GM12864 (cell line): ENCODE data around the gene SLC7A9.

ENCODE experiments used
- DNase-seq: peaks from one replicate; pipeline ENCODE4 v3.0.0-alpha.2; 2011; ENCODE audit warnings: low read depth
- H3K4me3 ChIP-seq: 2 replicates; pipeline ENCODE4 v1.5.1; 2011; ENCODE audit warnings: mild to moderate bottlenecking, low read depth, low read length, control low read depth
- TF ChIP-seq, protein P1 (sequence below): IDR thresholded peaks from 2 replicates; pipeline ENCODE4 v1.5.1; 2011; ENCODE audit warnings: low read depth, mild to moderate bottlenecking, moderate library complexity, low read length, control low read depth, inconsistent platforms; ENCODE audit errors: missing control alignments

Gene SLC7A9

GRCh38 chr19:32877977-32878745, 8.6 kb upstream of the SLC7A9 start:
- H3K4me3 ChIP-seq = no peak overlapping the region
- no peak for DNase-seq
- TF ChIP-seq, protein P1, sequence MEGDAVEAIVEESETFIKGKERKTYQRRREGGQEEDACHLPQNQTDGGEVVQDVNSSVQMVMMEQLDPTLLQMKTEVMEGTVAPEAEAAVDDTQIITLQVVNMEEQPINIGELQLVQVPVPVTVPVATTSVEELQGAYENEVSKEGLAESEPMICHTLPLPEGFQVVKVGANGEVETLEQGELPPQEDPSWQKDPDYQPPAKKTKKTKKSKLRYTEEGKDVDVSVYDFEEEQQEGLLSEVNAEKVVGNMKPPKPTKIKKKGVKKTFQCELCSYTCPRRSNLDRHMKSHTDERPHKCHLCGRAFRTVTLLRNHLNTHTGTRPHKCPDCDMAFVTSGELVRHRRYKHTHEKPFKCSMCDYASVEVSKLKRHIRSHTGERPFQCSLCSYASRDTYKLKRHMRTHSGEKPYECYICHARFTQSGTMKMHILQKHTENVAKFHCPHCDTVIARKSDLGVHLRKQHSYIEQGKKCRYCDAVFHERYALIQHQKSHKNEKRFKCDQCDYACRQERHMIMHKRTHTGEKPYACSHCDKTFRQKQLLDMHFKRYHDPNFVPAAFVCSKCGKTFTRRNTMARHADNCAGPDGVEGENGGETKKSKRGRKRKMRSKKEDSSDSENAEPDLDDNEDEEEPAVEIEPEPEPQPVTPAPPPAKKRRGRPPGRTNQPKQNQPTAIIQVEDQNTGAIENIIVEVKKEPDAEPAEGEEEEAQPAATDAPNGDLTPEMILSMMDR = no peak

GRCh38 chr19:32877323-32877912, 7.9 kb upstream of the SLC7A9 start:
- TF ChIP-seq, protein P1 = no peak
- DNase-seq = no peak
- no peak overlapping the region for H3K4me3 ChIP-seq

DNA sequence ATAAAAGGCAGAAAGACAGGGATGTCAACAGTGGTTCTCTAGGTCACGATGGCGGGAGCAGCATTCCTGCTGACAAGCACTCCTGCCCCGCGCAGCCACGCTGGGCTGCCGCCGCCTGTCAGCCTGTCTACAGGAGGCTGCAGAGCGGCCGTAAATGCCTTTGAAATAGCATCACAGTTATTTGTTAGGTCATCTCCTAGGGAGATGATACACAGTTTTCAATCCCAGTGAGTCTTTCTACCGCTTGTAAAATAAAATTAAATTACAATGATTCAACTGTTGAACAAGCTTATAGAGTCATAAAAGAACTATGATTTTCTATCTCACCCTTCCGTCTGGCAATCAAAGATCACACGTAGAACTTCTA, 7.3 kb upstream of the SLC7A9 start:
- TF ChIP-seq, protein P1 = no peak
- DNase-seq = no peak

DNA sequence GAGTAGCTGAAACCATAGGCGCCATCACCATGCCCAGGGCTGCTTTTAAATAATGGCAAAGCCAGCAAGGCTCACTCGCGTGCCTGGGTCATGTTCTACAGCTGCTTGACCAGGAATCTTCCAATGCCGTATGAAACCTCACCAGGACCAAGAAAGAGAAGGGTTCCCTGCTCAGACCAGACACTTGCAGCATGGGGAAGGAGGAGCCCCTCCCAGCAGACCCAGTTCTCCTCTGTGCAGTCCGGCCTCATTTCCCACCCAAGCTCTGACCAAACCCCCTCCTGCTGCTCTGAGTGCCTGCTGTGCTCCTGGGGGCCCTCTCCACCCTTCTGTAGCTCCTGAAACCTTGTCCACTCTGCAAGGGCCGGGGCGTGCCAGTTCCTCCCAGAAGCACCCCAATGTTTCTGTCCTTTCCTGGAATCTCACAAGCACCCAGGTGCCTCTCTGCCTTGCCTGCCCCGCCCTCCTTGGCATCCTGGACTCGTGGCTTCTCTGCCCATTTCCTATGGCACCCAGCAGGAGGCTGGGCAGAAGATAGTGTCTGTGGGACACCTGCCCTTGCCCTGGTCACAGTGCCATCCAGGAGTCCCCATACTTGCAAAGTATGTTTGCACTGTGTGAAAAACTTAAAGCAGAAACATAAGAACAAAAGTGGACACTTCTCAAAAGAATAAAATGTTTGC, 6.8 kb upstream of the SLC7A9 start:
- TF ChIP-seq, protein P1 = no peak

More for the DNA sequence above, 7.3 kb upstream of the SLC7A9 start:
- no peak overlapping the region for H3K4me3 ChIP-seq

GRCh38 chr19:32875428-32875827, 5.9 kb upstream of the SLC7A9 start:
- DNase-seq = no peak
- TF ChIP-seq, protein P1 = no peak
- H3K4me3 ChIP-seq = no peak overlapping the region

More for the DNA sequence above, 6.8 kb upstream of the SLC7A9 start:
- H3K4me3 ChIP-seq = no peak overlapping the region
- no peak for DNase-seq

GRCh38 chr19:32874605-32875004, 5.0 kb upstream of the SLC7A9 start:
- DNase-seq = no peak
- TF ChIP-seq, protein P1 = no peak

More at GRCh38 chr19:32874605-32875004, 5.0 kb upstream of the SLC7A9 start:
- no peak overlapping the region for H3K4me3 ChIP-seq
